Lung microvascular endothelial cell (primary cell): Measurements from ENCODE around the gene FGFBP3. TPM values are rescaled to one million over a fixed set of nuclear protein-coding genes. Genes with fewer than 3 reads are reported as not detected.

Experiments used
- DNase-seq, 2 donors: peaks; one replicate each; pipeline versions ENCODE4 v3.0.0 to v3.0.0-alpha.2; 2010; ENCODE audit warnings: low read depth in 2 of 2
- total RNA-seq: library from RNA; depleted of rRNA; stranded (reverse); fragments of >200 nt; gene quantifications from 2 replicates; pipeline ENCODE4 v1.2.1, GENCODE V29; 2014

FGFBP3 gene
- total RNA-seq, result 0.22 and 0.40 TPM in 2 replicates

- peak; percentile 12 to 22 for DNase-seq
These were observed at the start of gene FGFBP3 for GRCh38 chr10:91909117-91909677. TSS of gene FGFBP3 (minus strand) at chr10:91909486. CDS start at chr10:91908969, 517 bp downstream.

DNA sequence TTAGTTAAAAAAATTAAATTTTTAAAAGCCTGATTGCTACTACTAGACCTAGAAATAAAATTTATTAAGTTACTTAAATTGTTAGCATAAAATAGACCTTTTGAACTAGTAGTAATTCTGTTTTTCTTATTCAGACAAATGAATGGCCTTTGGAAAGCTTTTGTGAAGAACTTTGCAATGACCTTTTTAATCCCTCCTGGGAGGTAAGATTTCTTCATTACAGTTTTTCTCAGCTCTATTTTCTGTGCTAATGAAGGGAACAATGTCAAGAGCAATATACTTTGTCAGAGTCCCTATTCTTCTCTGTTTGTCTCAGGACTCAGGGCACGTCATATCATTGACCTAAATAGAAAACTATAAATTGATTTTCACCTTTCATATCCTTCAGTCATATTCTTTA, 47.8 kb upstream of the FGFBP3 start:
- DNase-seq, result no peak

- peak in 1 of 2 donors; percentile 20 for DNase-seq
These were observed 45.8 kb upstream of the FGFBP3 start for GRCh38 chr10:91955114-91955513.

- DNase-seq, result peak in 1 of 2 donors; percentile 39
These were observed 44.4 kb upstream of the FGFBP3 start for GRCh38 chr10:91953600-91954160.

DNA sequence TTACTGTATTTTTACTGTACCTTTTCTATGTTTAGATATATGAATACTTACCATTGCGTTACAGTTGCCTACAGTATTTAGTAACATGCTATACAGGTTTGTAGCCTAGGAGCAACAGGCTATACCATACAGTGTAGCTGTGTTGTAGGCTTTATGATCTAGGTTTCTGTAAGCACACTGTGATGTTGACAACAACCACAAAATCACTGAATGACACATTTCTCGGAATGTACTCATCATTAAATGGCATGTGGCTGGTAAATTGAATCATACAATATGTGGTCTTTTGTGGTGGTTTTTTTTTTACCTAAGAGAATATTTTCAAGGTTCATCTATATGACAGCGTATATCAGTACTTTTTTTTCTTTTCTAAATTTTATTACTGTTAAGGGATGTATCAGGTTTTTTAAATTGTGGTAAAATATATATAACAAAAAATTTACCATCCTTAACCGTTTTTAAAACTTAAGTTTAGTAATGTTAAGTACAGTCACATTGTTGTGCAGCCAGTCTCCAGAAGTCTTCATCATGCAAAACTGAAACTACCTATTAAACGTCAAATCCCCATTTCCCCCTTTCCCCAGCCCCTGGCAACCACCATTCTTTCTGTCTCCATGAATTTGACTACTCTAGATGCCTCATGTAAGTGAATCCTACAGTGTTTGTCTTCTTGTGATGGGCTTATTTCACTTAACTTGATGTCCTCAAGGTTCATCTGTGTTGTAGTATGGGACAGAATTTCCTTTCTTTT, 35.8 kb upstream of the FGFBP3 start:
- no peak for DNase-seq

GRCh38 chr10:91941426-91941825, 32.1 kb upstream of the FGFBP3 start:
- no peak for DNase-seq

GRCh38 chr10:91939653-91940052, 30.4 kb upstream of the FGFBP3 start:
- no peak for DNase-seq

DNA sequence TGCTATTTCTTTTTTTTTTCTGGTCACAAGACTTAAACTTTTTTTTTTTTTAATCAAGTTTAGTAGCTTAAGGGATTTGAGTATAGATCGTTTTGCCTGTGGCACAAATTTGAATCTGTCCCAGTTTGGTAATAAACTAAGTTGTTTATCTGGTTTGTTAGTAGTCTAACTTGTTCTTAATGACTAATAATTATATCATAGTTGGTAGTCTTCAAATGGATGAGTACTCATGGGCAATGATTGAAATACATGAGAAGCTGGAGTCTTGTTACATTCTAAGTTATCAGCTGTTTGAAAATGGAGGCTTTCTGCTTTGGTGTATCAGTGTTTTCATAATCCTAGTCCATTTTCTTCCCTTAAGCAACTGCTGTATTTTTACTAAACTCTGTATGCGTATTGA, 26.6 kb upstream of the FGFBP3 start:
- no peak for DNase-seq

DNA sequence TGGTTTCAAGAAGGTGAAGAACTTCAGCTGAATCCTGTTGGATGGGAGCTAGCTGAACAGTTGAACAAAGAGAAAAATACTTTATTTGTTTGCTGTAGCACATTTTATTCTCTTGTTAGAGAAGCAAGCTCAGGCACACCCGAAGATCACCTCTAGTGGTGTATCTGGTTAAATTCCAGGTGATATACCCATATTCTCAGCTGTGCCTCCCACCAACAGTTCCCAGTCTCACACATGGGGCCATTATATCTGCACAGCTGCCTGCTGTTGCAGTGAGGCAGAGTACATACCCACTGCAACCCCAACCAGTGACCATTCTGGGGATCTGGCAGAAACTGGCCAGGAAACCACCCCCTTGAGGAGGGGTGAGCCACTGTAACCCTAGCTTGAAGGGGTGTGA, 23.5 kb upstream of the FGFBP3 start:
- no peak for DNase-seq

- DNase-seq, result no peak
These were observed 22.4 kb upstream of the FGFBP3 start for GRCh38 chr10:91931526-91932190.

- no peak for DNase-seq
These were observed 21.7 kb upstream of the FGFBP3 start for GRCh38 chr10:91930939-91931338.

DNA sequence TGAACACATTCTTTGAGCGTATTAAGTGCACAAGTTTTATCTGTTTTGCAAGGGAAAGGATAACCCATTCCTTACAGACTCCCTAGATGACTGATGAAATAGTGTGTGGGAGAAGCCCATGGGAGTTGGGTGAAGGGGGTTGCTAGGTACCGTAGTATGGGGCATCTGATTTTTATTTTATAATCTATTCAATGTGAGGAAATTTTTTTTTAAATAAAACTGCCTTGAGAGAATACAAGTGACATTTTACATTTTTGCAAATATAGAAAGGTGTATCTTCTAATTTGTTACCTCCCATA, 15.7 kb upstream of the FGFBP3 start:
- no peak for DNase-seq

DNA sequence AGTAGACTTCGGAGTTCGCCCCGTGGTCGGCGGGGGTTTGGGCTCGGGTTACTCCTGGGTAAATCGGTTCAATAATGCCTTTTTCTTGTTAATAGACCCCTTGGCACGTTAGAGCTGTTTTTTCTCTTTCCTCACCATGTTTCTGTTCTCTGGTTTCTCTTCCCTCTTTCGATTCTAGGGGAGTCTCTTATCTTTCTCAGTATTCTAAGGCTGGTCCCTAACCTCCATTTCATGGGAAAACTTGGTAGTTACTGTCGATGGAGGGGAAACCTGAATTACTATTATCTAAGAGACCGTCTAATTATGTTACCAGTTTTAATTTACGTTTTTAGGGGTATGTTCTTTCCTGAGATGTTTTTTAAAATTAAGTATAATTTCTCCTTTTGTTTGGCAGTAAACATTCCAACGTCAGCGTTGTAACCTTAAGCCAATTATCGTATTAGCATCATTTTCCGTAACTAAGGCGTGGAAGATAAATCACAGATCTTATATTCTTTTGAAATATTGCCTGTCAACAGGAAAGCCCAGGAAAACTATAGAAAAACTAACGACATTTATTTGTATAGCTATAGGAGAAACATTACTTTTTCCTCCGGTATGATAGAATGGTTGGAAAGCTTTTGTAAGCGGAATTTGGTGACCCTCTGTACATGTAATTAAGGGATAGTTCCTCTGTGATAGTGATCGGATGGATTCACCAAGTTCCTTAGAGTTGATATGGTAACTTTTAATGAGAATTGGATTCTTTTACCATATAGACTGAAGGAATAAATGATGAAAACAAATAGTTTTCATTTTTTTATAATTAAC, 15.1 kb upstream of the FGFBP3 start:
- DNase-seq, result peak; percentile 35 to 39

DNA sequence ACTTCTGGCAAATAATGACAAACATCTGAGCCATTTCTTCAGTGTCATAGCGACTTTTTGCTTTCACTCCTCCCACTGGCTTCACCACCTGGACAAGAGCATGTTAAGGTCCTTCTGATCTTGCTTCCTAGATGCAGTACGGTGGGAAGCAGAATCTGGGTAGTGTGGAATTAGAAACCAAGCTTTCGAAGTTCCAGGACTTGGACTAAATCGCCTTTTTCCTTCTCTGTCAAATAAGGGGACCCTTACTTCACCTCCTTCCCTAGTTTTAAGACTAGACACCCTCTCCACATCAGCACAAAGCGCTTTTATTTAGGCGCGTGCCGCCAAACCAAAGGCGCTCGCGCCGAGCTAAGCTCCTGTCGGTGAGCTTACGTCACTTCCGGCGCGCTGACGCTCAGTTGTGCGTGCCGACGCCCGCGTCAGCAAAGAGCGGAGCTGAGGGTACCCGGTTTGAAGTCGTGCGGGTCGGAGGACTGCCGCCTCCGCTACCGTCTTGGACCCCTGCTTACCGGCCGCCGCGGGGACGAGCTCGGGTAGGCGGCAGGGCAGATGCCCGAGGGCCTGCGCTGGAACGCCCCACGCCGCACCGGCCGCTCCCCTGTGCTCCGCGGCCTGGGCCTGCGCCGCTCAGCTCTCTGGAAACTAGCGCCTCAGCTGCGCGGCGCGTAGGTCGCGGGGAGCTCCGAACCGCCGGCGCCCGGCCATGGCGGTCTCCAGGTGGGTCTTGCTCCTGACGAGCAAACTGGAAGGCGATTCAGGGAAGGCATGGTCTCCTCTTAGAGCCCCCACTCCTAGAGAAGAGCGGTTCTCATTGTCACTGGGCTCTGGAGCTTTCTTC, 14.3 kb upstream of the FGFBP3 start, which contains the start of gene BTAF1:
TSS of gene BTAF1 (plus strand) at position 400 of the 841 bp plus-strand sequence. CDS start at position 707, 307 bp downstream.
- DNase-seq, result peak; percentile 96 to 97

DNA sequence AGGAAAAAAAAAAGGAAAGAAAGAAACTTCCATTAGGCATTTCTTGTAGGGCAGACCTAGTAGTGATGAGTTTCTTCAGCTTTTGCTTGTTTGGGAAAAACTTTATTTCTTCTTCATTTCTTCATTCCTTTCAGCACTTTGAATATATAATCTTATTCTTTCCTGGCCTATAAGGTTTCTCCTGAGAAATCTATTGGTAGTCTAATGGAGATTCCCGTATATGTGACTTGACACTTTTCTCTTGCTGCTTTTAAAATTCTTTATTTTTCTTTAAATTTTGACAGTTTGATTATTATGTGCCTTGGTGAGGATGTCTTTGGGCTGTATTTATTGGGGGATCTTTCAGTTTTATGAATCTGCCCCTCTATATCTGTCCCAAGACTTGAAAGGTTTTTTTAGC, 10.4 kb upstream of the FGFBP3 start:
- DNase-seq, result no peak

DNA sequence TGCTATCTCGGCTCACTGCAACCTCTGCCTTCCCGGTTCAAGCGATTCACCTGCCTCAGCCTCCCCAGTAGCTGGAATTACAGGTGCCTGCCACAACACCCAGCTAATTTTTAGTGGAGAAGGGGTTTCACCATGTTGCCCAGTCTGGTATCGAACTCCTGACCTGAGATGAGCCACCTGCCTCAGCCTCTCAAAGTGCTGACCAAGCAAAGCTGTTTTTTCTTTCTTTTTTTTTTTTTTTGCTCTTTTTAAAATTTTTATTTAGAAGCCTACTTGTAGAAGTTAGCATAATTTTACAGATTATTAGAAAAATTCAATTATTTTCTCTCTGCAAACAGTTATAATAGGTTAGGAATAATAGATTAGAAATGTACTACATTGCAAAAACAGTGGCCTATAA, 1.2 kb upstream of the FGFBP3 start:
- no peak for DNase-seq

DNA sequence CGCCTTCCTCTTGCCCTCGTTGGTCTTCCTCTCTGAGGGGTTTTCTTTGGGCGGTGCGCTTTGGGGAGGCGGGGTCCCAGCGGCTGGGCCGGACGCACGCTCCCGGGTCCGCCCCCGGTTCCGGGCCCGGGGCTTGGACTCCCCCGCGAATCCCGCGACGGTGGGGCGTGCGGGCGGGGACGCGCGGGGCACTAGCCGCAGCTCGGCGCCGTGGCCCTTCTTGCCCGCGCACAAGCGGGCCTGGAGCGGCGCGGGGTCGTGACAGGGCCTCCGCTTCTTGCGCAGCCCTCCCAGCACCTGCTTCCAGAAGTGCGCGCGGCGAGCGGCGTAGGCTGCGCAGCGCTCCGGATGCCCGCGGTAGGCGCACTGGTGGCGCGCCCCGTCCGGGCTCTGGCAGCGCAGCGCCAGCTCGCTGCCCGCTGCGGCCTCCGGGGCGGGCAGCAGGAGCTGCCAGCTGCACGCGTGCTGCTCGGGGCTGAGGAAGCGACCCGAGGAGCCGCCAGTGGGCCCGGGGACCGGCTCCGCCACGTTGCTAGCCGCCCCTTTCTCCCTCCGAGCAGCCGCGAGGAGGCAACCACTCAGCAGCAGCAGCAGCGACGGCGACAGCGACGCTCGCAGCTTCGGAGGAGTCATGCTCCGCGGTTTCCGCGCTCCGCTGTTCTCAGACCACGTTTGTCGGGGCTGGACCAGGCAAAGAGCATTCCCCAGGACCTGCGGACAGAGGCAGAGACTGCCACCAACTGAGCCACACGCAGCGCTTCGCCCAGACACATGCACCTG, 759 bp downstream of the FGFBP3 start:
- DNase-seq, result peak; percentile 86 to 89

DNA sequence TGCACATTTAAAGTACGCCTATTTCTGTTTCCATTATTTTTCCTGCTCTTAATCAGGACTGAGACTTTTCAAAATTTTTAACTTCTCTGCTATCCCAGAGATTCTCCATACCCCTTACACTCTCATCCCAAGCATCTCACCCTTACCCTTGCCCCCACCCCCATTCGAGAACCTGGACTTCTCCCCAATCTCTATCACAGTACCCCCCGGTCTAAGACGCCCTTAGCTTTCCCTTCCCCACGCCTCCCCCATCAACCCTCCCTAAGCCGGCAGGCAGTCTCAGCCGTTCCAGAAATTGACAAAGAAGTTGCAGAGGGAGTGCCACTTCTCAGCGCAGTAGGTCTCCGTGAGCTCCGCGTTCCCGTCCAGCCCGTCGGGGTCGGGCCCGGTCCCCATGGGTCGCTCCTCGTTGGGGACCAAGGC, 1.4 kb downstream of the FGFBP3 start:
- no peak for DNase-seq

DNA sequence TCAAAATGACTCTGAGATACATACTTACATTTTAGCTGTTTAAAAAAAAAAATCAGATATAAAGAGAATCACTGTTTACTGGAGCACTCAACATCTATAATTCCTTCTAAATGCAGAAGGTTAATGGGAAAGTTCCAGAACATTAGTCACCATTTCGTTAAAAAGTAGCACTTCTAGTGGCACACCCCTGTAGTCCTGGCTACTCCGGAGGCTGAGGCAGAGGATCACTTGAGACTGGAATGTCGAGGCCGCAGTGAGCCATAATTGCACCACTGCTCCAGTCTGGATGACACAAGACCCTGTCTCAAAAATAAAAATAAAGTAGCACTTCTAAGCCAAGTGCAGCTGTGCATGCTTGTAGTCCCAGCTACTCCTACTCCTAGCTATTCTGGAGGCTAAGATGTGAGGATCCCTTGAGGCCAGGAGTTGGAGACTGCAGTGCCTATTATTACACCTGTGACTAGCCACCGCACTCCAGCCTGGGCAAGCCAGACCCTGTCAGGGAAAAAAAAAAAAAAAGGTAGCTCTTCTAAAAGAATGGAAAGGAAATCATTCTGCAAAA, 2.2 kb downstream of the FGFBP3 start:
- no peak for DNase-seq
